HepG2 (cell line): ENCODE measurements around the gene ZNF385B. TPM values are rescaled to one million over a fixed set of nuclear protein-coding genes. Genes with fewer than 3 reads are reported as not detected.

ENCODE experiments used
- ATAC-seq: fragments of 200-7000 bp; cut with Tn5 transposase; 3 replicates; pipeline ENCODE4 v1.9.1; 2020; ENCODE audit warnings: mild to moderate bottlenecking, moderate library complexity
- BruUV-seq: library from RNA; stranded (reverse); fragments of 400-500 nt; replicated peaks from 2 replicates; lab custom pipeline; 2021; lab: Mats Ljungman, UMichigan
- CTCF ChIA-PET: fragments of 300-600 bp; formaldehyde crosslinking; extraction: SDS; loops from one replicate; lab custom pipeline; 2021; ENCODE audit warnings: low total read pairs, inconsistent platforms, low intra/inter-chr PET ratio; lab: Yijun Ruan, JAX
- POLR2A ChIA-PET: fragments of 350-600 bp; sonication (Branson Sonifier 250); formaldehyde crosslinking; loops from one replicate; lab custom pipeline; 2020; ENCODE audit warnings: antibody characterized with exemption, inconsistent platforms; lab: Yijun Ruan, JAX
- DNase-seq: peaks from one replicate; pipeline ENCODE4 v3.0.0-alpha.2; 2015; ENCODE audit warnings: low spot score
- FAIRE-seq: peaks from 3 replicates; lab custom pipeline; 2011; peaks lifted over from hg19 to GRCh38; lab: Jason Lieb, UNC
- H2AFZ ChIP-seq: one replicate; pipeline ENCODE4 v1.6.1; 2011; ENCODE audit warnings: low read length, inconsistent platforms
- H3K27ac ChIP-seq: fragments of 300-600 bp; 3 replicates; pipeline ENCODE4 v1.8.0; 2011; ENCODE audit warnings: mixed run types, mild to moderate bottlenecking, mixed read lengths, low read length, inconsistent platforms; ENCODE audit not compliant: insufficient read depth; ENCODE audit errors: extremely low read length
- H3K27me3 ChIP-seq, 2 experiments: fragments of 200-600 bp in 1 of 2; 2 replicates in 1 of 2; 3 replicates in 1 of 2; pipeline versions ENCODE4 v1.6.0 to v1.8.0; 2011; ENCODE audit warnings: low read length in 2 of 2, mild to moderate bottlenecking in 2 of 2, moderate library complexity in 2 of 2, inconsistent platforms in 1 of 2; ENCODE audit not compliant: insufficient read depth in 2 of 2, control insufficient read depth in 1 of 2
- H3K36me3 ChIP-seq, 2 experiments: fragments of 200-600 bp in 1 of 2; replicated peaks in 1 of 2; 2 replicates in 1 of 2; 3 replicates in 1 of 2; pipeline versions ENCODE4 v1.5.1 to v1.8.0; 2011; ENCODE audit warnings: low read length in 2 of 2, inconsistent platforms in 1 of 2; ENCODE audit not compliant: insufficient read depth in 2 of 2, control insufficient read depth in 1 of 2
- H3K4me1 ChIP-seq: 2 replicates; pipeline ENCODE4 v1.5.1; 2012; ENCODE audit warnings: low read length, inconsistent platforms; ENCODE audit not compliant: insufficient read depth
- H3K4me2 ChIP-seq: 2 replicates; pipeline ENCODE4 v1.6.0; 2011; ENCODE audit warnings: low read depth, low read length, inconsistent platforms
- H3K4me3 ChIP-seq, 3 experiments: fragments of 200-600 bp in 1 of 3; sonication (generic), shearing (Covaris generic) in 1 of 3; replicated peaks in 1 of 3; 2 replicates each; pipeline ENCODE4 v1.5.1; 2011 to 2016; ENCODE audit warnings: low read length in 3 of 3, inconsistent platforms in 2 of 3, low read depth in 2 of 3, mild to moderate bottlenecking in 2 of 3, control low read depth in 1 of 3, mixed read lengths in 1 of 3; ENCODE audit not compliant: insufficient read depth in 1 of 3
- H3K79me2 ChIP-seq: one replicate; pipeline ENCODE4 v1.6.1; 2011; ENCODE audit warnings: low read length, inconsistent platforms; ENCODE audit not compliant: insufficient read depth
- H3K9ac ChIP-seq: 2 replicates; pipeline ENCODE4 v1.6.0; 2011; ENCODE audit warnings: mild to moderate bottlenecking, low read depth, low read length, inconsistent platforms; ENCODE audit not compliant: insufficient read depth
- H3K9me3 ChIP-seq: 2 replicates; pipeline ENCODE4 v1.5.1; 2012; ENCODE audit warnings: mild to moderate bottlenecking, low read length
- H4K20me1 ChIP-seq: 2 replicates; pipeline ENCODE4 v1.6.0; 2011; ENCODE audit warnings: inconsistent platforms, mild to moderate bottlenecking, low read length, moderate library complexity; ENCODE audit not compliant: insufficient read depth
- MAZ ChIP-seq, 2 experiments: sonication (generic) in 1 of 2; formaldehyde crosslinking in 1 of 2; IDR thresholded peaks; 2 replicates each; pipeline versions ENCODE4 v1.5.0 to v1.6.1; 2012 to 2020; ENCODE audit warnings: low read depth in 2 of 2, mild to moderate bottlenecking in 2 of 2, borderline replicate concordance in 1 of 2, improper control_type of control experiment in 1 of 2, low read length in 1 of 2, missing genetic modification reagents in 1 of 2, moderate library complexity in 1 of 2
- SMC3 ChIP-seq: IDR thresholded peaks from 2 replicates; pipeline ENCODE4 v1.6.1; 2011; ENCODE audit warnings: low read length, improper control_type of control experiment
- ZNF234 ChIP-seq: sonication (generic); formaldehyde crosslinking; conservative IDR thresholded peaks from 2 replicates; pipeline ENCODE4 v1.5.1; 2020; ENCODE audit warnings: mild to moderate bottlenecking, missing genetic modification reagents
- ZNF530 ChIP-seq: sonication (generic); formaldehyde crosslinking; IDR thresholded peaks from 2 replicates; pipeline ENCODE4 v1.5.0; 2020; ENCODE audit warnings: low read depth, mild to moderate bottlenecking, missing genetic modification reagents
- ZNF547 ChIP-seq: sonication (generic); formaldehyde crosslinking; IDR thresholded peaks from 2 replicates; pipeline ENCODE4 v1.5.1; 2020; ENCODE audit warnings: mild to moderate bottlenecking, missing genetic modification reagents
- ZNF691 ChIP-seq: sonication (generic); formaldehyde crosslinking; IDR thresholded peaks from 2 replicates; pipeline ENCODE4 v1.4.0; 2020; ENCODE audit warnings: missing genetic modification reagents, low read depth, mild to moderate bottlenecking, borderline replicate concordance
- ZNF761 ChIP-seq: sonication (generic); formaldehyde crosslinking; conservative IDR thresholded peaks from 2 replicates; pipeline ENCODE4 v1.4.0; 2020; ENCODE audit warnings: mild to moderate bottlenecking, missing genetic modification reagents
- in situ Hi-C: cut with HindIII; loops from 2 replicates; pipeline ENCODE4 v1.10.0; 2017; ENCODE audit warnings: low pct_unique_long_range_greater_than_20kb; ENCODE audit not compliant: extremely low pct_ligation_motif_present
- intact Hi-C: fragments of 100-400 bp; cut with micrococcal nuclease; formaldehyde crosslinking; loops from one replicate; pipeline ENCODE4 v1.10.0; 2022; ENCODE audit not compliant: unreplicated experiment
- polyA plus RNA-seq, 8 experiments: library from polyadenylated mRNA; depleted of rRNA in 3 of 8; stranded (reverse) in 7 of 8; unstranded in 1 of 8; fragments of >200 nt; fragmentation: Illumina TruSeq in 4 of 8; extraction: Trizol in 4 of 8; gene quantifications; 2 replicates each; pipeline versions ENCODE4 v1.2.1 to v1.2.3, GENCODE V29; 2011 to 2016; ENCODE audit warnings: low read depth in 4 of 8, missing spikeins in 1 of 8, mixed read lengths in 1 of 8; ENCODE audit not compliant: insufficient read depth in 1 of 8
- total RNA-seq, 5 experiments: library from RNA; depleted of rRNA; stranded (reverse); fragments of >200 nt; fragmentation: Illumina TruSeq; extraction: Trizol; gene quantifications; 2 replicates each; pipeline ENCODE4 v1.2.3, GENCODE V29; 2016; ENCODE audit warnings: low read depth in 1 of 5

Gene ZNF385B
- total and polyA plus RNA-seq, 2 of the 13 experiments (the other 11 are each of a cell fraction or from before 2014, with no cell fraction given), result 3.3 to 6.7 TPM

GRCh38 chr2:179843541-179843940 lies 17.9 kb downstream of the ZNF385B start:
- in situ Hi-C loops, result loop anchor here (5.0 to 10.0 kb wide), 3 partner anchors 59 to 231 kb away; no protein-coding TSS in a partner anchor
- CTCF ChIA-PET, result interaction anchor here (2.0 kb wide), 1 partner anchor 55 kb away, joined by 8 read pairs; no protein-coding TSS in a partner anchor
- H3K4me3 ChIP-seq, result no peak overlapping the region
- no peaks in the 10 kb centered on the region for H4K20me1 ChIP-seq
- H3K27me3 ChIP-seq, result no peaks in the 10 kb centered on the region
- TF ChIP-seq MAZ (IDR thresholded peaks at IDR 0.05; ENCODE audit: borderline replicate concordance, low read depth, low read length), result no peak
- no peak for TF ChIP-seq MAZ (CRISPR knock-in tag; IDR thresholded peaks at IDR 0.05; ENCODE audit: low read depth)
- TF ChIP-seq SMC3, result no peak
- no peak for TF ChIP-seq ZNF530
- TF ChIP-seq ZNF547 (CRISPR knock-in tag), result no peak
- no peak for TF ChIP-seq ZNF691 (CRISPR knock-in tag)
- TF ChIP-seq ZNF761 (CRISPR knock-in tag), result no peak
- no peak for TF ChIP-seq ZNF234 (CRISPR knock-in tag)
- intact Hi-C loops, result no loop called here
- FAIRE-seq, result no peak
- no peak for DNase-seq
- no peaks in the 10 kb centered on the region for H3K9me3 ChIP-seq
- no peak overlapping the region for H3K9ac ChIP-seq
- no peak overlapping the region for H3K4me2 ChIP-seq
- no peak overlapping the region for H2AFZ ChIP-seq
- H3K4me1 ChIP-seq, result no peaks in the 10 kb centered on the region
- no peak for ATAC-seq
- H3K79me2 ChIP-seq, result no peaks in the 10 kb centered on the region
- no TSS peak for BruUV-seq
- H3K27ac ChIP-seq, result no peak overlapping the region
- POLR2A ChIA-PET, result no interaction called here
- no peaks in the 10 kb centered on the region for H3K36me3 ChIP-seq
